Stimulated activated CD4-positive, alpha-beta T cell treated with anti-CD3 and anti-CD28 coated beads, Interleukin-4, amount 100 ng/mL, for 48 hours (primary cell): ENCODE results near the gene RPAP2.
"Not testable (repeated sequence)": the region's sequence is repeated elsewhere in the genome, so short reads cannot be mapped to it uniquely, and the experiment has no call there.

ENCODE experiments used
- DNase-seq, 2 donors: peaks; one replicate each; pipeline ENCODE4 v3.0.0-alpha.2; 2020; ENCODE audit warnings: low read depth in 2 of 2

The RPAP2 gene

DNA sequence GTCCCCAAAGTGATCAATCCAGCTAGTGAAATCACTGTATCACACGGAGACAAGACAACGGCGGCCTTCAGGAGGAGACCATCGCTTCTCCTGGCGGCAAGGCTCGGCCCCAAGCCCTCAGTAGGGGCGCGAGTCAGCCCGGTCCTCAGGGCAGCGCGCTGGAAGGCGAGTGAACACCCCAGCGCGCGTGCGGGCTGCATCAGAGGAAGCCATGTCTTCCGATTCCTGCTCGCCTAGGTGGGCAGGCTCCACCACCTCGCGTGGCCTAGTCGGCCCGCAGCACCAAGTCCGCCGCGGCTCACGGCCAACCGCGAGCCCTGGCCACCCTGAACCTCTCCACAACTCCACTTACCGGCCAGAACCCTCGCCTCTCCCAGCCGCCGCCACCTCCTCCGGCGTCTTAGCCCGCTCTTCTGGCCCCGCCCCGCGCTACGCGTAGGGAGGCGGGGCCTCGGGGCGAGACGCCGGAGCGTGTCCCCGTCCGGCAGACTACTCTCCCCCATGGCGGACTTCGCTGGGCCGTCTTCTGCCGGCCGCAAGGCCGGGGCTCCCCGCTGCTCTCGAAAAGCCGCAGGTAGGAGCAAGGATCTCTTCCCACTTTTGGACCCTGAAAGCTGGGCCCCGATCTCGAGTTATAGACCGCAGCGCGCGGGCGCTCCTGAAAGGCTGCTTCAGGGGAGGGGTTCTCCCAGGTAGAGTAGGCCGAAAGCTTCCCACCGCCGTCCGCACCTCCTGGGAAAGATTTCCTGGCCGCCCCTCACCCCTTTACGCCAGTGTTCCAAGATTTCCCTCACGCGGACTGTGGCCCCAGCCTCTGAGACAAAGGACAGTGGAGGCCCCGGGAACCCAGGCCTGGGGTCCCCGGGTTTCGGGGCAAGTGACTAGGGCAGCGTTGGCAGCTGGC is at the start of gene RPAP2, which contains the start of gene GLMN:
Gene RPAP2, plus strand, starts transcription at position 487 of the 904 bp plus-strand sequence. Its CDS starts 15 bp downstream, at position 502.
Gene GLMN, minus strand, starts transcription at position 415 of the 904 bp plus-strand sequence. CDS start 988 bp downstream, outside the sequence.
- DNase-seq: peak; percentile 60 to 64

DNA sequence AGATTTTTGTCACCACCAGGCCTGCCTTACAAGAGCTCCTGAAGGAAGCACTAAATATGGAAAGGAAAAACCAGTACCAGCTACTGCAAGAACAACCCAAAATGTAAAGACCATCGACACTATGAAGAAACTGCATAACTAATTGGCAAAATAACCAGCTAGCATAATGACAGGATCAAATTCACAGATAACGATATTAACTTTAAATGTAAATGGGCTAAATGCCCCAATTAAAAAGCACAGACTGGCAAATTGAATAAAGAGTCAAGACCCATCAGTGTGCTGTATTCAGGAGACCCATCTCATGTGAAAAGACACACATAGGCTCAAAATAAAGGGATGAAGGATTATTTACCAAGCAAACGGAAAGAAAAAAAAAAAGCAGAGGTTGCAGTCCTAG is 44.1 kb upstream of the RPAP2 start:
- not testable (repeated sequence) for DNase-seq

DNA sequence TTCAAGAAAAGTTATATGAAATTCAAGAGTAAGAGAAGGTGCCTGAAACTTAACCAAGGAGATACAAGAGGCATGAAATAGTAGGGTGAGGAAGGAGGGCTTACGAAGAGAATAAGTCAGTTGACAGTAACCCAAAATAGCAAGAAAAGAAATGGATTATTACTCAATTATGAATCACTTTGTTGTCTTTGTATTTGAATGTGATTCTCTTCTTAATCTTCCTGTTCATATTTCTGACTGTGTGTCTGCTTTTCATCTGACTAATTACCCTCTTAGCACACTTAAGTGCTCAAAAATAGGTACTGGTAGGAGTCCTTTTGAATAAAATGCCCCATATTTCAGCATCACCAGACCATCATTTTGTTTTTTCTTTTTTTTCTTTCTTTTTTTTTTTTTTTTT is 39.5 kb upstream of the RPAP2 start:
- no peak for DNase-seq

DNA sequence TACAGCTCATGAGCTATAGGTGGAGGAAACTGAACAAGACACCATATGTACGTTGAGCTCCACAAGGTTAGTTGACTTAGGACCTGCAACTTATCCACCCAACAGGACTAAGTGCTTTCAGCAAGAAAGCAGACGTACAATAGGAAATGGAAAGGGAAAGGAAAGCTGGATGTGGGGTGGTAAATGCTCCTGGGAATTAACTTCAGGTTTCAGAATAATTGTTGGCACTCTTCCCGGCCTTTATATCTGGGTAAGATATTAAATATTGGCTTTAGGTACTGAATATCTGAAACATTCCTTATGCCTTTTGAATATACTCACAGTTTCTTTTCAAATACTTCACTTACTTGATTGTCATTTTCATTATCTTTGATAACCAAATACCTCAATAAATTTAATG is 36.3 kb upstream of the RPAP2 start:
- no peak for DNase-seq

DNA sequence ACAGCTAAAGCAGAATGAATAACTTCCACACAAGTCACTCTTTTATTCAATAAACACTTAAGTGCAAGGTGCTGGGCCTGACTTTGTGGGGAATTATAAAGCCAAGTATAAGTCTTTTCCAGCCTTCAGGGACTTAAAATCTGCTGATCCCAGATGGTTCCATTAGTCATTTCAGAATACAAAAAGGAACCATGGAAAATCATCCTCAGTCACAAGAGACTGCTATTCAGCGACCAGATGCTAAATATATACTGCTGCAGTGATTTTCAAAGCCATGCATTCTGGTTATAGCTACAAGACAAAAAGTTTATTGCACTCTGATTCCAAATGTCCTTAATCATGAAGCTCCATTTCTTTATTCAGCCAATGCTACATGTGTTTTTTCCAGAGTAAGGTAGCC is 25.8 kb upstream of the RPAP2 start:
- DNase-seq: no peak

DNA sequence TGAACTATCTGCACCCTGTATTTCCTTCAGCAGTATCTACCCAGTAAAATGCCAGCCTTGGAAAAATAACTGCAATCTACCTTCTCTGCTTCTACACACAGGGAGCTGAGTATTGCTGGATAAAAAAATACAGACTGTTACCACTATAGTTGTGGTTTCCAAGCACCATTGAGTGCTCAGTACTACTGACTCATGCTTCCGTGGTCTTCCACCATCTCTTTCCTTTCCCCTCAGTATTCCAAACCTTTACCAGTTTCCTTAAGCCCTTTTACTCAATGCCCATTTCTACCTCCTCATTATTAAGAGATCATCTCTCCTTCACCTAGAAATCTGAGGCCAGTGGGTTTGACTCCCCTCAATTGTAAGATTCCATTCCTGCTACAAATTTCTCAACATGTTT is 23.9 kb upstream of the RPAP2 start:
- DNase-seq: no peak

DNA sequence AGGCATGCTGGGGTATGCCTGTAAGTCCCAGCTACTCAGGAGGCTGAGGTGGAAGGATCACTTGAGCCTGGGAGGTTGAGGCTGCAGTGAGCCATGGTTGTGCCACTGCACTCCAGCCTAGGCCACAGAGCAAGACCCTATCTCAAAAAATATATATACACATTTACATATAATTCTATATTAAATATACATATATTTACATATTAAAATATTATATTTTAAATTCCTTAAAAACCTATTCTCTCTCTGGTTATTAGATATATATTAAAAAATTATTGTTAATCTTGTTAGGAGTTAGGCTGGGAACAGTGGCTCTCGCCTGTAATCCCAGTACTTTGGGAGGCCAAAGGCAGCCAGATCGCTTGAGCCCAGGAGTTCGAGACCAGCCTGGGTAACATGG is 22.8 kb upstream of the RPAP2 start:
- DNase-seq: no peak

DNA sequence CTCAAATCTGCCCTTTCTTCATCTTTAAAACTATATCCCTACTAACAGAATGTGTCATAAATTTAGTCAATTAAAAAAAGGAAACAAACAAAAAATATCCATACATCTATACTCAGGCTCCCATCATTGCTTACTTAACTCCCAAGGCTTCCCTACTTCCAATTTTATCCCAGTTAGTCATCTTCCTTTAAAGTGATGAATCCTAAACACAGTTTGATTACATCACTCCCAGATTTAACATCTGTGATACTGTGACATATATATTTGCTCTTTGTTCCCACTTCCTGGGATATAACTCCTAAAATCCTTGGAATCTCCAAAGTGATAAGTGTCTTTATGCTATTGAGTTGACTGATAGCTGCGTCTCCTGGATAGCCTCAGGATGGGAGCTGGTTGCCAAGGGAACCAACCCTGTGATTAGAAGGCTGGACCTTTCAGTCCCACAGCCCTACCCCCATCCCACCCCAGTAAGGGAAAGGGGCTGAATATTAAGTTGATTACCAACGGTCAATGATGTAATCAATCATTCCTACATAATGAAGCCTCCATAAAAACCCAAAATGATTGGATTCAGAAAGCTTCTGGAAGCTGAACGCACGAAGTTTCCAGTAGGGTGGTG is 21.6 kb upstream of the RPAP2 start:
- DNase-seq: no peak

DNA sequence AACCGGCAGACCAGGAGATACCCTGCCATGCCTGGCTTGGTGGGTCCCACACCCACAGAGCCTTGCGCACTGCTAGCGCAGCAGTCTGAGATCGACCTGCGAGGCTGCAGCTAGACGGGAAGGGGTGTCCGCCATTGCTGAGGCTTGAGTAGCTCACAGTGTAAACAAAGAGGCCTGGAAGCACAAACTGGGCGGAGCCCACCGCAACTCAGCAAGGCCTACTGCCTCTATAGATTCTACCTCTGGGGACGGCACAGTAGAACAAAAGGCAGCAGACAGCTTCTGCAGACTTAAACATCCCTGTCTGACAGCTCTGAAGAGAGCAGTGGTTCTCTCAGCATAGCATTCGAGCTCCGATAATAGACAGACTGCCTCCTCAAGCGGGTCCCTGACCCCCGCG is 19.1 kb upstream of the RPAP2 start:
- not testable (repeated sequence) for DNase-seq

DNA sequence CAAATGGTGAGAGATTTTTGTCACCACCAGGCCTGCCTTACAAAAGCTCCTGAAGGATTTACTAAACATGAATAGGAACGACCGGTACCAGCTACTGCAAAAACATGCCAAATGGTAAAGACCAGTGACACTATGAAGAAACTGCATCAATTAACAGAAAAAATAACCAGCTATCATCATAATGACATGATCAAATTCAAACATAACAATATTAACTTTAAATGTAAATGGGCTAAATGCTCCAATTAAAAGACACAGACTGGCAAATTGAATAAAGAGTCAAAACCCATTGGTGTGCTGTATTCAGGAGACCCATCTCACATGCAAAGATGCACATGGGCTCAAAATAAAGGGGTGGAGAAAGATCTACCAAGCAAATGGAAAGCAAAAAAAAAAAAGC is 17.4 kb upstream of the RPAP2 start:
- not testable (repeated sequence) for DNase-seq

DNA sequence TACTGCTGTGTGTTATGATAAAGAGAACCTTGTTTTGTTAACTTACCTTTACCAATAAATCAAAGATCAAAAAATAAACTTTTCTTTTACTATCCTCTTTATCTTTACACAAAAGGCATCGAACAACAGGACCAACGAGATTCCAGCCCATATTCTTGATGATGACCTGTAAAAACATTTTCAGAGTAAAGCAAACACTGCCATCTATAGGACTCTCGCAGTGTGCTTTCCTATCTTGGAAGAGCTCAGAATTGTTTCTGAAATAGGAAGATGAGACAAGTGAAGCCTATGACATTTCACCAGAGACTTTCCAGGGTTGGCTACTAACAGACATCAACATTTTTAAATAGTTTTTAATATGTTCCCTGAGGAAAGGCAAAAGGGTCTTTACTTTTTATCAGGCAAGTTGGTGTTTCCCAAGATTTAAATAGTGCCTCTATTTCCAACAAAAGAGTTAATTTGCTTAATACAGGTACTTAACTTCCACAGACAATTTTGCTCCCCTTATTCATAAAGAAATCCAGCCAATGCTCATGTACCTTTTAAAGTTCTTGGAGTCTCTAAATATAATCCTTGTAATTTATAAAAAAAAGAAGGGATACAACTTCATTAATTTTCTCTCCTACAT is 7.4 kb upstream of the RPAP2 start:
- no peak for DNase-seq

DNA sequence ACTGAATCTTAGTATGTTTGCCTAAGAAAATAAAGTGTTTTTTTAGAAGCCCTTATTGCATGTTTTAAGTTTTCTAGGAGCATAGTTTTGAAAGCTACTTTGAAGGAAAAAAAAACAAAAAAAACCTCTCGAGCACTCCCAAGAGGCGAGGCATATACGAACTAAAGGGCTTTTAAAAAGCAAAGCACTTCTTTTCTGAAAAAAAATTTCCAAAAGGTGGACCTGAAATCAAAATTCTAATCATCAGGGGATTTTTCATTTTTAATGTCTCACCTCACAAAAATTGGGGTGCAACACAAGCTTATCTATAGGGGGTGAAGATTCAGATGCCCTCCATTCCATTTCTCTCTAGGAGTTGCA is 666 bp upstream of the RPAP2 start:
- no peak for DNase-seq

DNA sequence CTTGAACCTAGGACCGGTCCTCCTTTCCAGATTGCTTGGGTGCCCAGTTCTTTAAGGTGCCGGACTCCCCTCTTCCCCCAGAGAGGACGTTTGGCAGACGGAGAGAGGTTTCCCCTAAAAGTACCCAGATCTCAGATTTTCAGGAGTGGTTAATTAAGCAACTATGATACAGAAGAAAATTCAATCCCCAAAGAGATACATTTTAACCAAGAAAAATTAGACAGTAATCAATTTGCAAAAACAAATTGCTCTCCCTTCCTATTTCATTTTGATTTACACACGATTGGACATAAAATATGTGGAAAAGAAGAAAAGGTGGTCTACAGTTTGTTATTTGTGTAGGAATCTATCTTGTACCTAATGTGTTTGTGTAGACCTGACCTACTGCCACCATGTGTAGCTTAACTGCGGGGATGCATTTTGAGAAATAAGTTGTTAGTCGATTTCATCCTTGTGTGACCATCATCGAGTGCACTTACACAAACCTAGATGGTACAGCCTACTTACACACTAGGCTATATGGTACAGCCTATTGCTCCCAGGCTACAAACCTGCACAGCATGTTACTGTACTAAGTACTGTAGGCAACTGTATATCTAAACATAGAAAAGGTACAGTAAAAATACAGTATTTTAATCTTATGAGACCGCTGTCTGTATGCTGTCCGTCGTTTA is 755 bp downstream of the RPAP2 start:
- DNase-seq: no peak

DNA sequence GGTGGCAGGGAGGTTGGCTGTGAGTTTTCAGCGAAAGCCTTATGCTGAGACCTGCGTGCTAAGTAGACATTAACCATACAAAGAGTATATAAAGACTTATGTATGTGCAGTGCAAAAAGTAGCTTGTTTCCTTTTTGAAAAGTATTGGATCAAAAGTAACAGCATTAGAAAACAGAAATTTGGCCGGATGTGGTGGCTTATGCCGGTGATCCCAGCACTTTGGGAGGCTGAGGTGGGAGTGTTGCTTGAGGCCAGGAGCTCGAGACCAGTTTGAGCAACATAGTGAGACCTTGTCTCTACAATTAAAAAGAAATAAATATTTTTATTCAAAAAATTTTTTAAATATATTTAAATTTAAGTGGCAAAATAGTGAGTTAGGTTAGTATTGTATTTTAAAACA is 2.2 kb downstream of the RPAP2 start:
- no peak for DNase-seq

DNA sequence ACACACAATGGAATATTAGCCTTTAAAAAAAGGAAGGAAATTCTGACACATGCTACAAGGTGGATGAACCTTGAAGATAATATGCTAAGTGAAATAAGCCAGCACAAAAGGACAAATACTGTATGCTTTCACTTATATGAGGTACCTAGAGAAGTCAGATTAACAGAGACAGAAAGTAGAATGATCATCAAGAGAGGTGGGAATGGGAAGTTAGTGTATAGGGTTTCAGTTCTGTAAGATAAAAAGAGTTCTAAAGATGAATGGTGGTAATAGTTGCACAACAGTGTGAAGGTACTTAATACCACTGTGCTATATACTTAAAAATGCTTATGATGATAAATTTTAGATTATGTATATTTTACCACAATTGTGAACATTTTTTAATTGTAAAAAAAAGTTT is 7.2 kb downstream of the RPAP2 start:
- no peak for DNase-seq

DNA sequence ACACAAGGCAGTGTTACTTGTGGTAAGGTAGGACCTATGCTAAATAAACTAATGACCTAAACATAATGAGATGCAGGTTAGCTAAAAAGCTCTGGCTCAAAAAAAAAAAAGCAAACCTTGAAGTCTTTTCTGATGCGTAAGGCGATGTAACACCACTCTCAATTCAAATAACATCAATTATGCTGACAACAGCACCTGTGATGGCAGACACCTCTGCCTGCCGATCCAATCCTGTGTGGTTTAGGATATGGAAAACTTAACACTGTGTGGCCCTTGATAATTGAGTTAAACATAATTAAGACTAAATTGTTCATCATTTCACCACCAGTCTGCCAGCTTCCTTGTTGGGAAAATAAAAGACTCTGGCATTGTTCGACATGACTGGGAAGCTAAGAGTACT is 9.1 kb downstream of the RPAP2 start:
- DNase-seq: no peak

DNA sequence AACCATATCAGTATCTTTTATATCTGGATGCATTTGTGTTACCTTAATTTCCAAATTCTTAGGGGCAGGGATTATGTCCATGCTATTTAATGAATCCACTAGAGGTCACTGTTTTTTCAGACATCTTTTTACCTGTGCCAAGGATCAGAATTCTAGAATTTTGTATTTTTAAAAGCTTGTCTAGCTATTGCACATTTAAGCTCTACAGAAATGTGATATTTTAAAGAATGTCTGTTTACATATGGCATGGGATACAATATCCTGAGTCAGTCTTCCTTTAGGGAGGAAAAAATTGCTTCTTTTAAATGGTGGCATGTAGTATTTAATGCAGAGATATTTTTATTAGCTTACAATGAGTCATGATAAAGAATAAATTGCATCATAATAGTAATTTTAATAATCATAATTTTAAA is 11.3 kb downstream of the RPAP2 start:
- no peak for DNase-seq

DNA sequence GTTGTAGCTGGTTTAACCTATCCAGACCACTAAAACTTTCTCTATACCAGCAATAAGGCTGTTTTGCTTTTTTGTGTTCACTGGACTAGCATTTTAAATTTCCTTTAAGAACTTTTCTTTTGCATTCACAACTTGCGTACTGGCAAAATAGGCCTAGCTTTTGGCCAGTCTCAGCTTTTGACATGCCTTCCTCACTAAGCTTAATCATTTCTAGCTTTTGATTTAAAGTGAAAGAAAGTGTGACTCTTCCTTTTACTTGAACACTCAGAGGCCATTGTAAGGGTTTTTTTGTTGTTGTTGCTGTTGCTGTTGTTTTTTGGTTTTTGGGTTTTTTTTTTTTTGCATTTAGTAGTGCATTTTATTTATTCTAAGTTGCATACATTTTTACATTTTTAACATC is 15.2 kb downstream of the RPAP2 start:
- DNase-seq: no peak

DNA sequence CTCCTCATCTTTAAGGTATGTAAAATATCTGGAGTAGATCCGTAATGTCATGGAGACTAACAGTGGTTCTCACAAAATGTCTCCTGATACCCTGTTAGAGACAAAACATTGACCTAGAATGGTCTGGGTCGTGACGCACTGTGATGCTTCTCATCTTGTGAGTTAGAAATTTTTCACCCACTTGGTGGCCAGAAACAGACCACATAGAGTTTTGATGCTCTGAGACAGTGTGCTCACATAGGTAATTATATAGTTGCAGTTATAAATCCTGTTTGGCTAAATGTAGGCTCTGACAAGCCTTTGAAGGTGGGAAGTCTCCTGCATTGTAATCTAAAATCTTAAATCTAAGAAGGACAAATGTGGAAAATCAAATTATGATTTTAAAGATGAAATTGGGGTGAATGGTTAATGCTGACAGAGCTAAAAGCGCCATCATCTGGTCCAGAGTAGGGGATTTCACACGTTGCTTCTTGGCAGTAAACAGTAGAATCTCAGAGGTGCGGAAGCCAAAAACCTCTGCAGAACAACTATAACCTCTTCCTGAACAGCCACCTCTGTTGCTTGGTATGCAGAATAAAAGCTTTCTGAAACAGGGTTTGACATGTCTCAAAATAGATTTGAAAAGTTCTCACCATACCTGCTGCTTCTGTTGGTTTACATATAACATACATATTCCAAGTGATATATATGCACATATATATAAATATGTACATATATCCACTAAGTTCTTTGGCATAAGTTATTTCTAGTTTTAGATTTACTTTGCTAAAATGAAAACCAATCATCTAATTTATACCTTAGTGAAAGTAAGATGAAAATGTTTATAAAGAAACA is 17.1 kb downstream of the RPAP2 start:
- DNase-seq: peak in 1 of 2 donors; percentile 11

DNA sequence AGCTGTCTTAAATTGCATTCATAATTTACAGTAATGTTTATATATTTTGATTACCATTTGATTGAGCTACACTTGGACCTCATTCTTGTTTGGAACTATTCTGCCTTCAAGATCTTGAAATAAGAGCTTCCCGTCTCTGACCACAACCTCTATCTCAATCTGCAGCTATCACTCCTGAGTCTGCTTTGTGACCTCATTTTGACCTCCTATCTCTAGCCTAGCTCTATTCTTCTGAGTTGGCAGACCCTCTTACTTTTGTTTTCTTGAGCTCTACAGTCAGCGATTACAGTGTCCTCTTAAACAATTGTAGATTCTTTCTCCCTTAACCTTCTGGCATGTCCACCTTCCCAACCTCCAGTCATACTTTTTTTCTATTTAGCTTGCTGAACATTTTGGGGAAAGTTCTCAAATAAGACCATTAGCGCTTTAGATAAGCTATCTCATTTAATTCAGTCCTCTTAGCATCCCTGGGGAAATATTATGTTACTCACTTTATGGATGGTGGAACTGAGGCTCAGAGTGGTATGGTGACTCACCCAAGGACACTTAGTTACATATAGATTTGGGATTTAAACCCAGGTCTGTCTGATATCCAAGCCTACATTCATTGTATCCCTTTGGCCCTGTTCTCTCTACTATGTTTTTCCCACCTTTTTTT is 19.1 kb downstream of the RPAP2 start:
- DNase-seq: no peak
